HG03442 (cell line): ENCODE data around the gene CTIF.

Experiments
- ATAC-seq: cut with Tn5 transposase; IDR thresholded peaks from one replicate; pipeline ENCODE4 v1.9.1; 2021; ENCODE audit warnings: mild to moderate bottlenecking, moderate library complexity; ENCODE audit not compliant: unreplicated experiment

The CTIF gene

GRCh38 chr18:48742304-48742703 lies 203.5 kb downstream of the CTIF start:
- no peak for ATAC-seq

- no peak for ATAC-seq
Observed at GRCh38 chr18:48742706-48743475, 204.1 kb downstream of the CTIF start.

- no peak for ATAC-seq
Observed at GRCh38 chr18:48743886-48744285, 205.1 kb downstream of the CTIF start.

GRCh38 chr18:48745293-48745692 lies 206.5 kb downstream of the CTIF start:
- no peak for ATAC-seq

GRCh38 chr18:48749768-48750167 lies 210.9 kb downstream of the CTIF start:
- no peak for ATAC-seq

- no peak for ATAC-seq
Observed at GRCh38 chr18:48750485-48751175, 211.8 kb downstream of the CTIF start.

GRCh38 chr18:48751727-48752468 lies 213.1 kb downstream of the CTIF start:
- no peak for ATAC-seq

GRCh38 chr18:48752478-48752877 lies 213.6 kb downstream of the CTIF start:
- no peak for ATAC-seq

- ATAC-seq, result no peak
Observed at GRCh38 chr18:48752928-48753327, 214.1 kb downstream of the CTIF start.

GRCh38 chr18:48753691-48754090 lies 214.9 kb downstream of the CTIF start:
- ATAC-seq, result no peak

GRCh38 chr18:48754559-48754958 lies 215.7 kb downstream of the CTIF start:
- ATAC-seq, result no peak

GRCh38 chr18:48754993-48755473 lies 216.2 kb downstream of the CTIF start:
- no peak for ATAC-seq

GRCh38 chr18:48756511-48757226 lies 217.8 kb downstream of the CTIF start:
- ATAC-seq, result no peak

GRCh38 chr18:48757367-48757766 lies 218.5 kb downstream of the CTIF start:
- ATAC-seq, result no peak

- ATAC-seq, result no peak
Observed at GRCh38 chr18:48757906-48758305, 219.1 kb downstream of the CTIF start.

- no peak for ATAC-seq
Observed at GRCh38 chr18:48761582-48761981, 222.8 kb downstream of the CTIF start.

- no peak for ATAC-seq
Observed at GRCh38 chr18:48762022-48762421, 223.2 kb downstream of the CTIF start.

- no peak for ATAC-seq
Observed at GRCh38 chr18:48762836-48763718, 224.2 kb downstream of the CTIF start.

- no peak for ATAC-seq
Observed at GRCh38 chr18:48763719-48764100, 224.9 kb downstream of the CTIF start.

- no peak for ATAC-seq
Observed at GRCh38 chr18:48765053-48765452, 226.2 kb downstream of the CTIF start.
